ENCODE data around the gene KRTAP10-3.

The KRTAP10-3 gene

GRCh38 chr21:44519346-44520325 is 39.0 kb downstream of the KRTAP10-3 start:
- no peak for DNase-seq (ENCODE audit: low read depth, low spot score)

- no peak for DNase-seq (ENCODE audit: low read depth, low spot score)
Measured at GRCh38 chr21:44518686-44519085, 39.9 kb downstream of the KRTAP10-3 start.

- no peak for DNase-seq (ENCODE audit: low read depth, low spot score)
Measured at GRCh38 chr21:44517175-44517899, 41.3 kb downstream of the KRTAP10-3 start.

GRCh38 chr21:44516828-44517174 is 41.8 kb downstream of the KRTAP10-3 start:
- DNase-seq (ENCODE audit: low read depth, low spot score) = no peak

GRCh38 chr21:44516342-44516741 is 42.3 kb downstream of the KRTAP10-3 start:
- no peak for DNase-seq (ENCODE audit: low read depth, low spot score)

GRCh38 chr21:44515359-44516165 is 43.0 kb downstream of the KRTAP10-3 start:
- no peak for DNase-seq (ENCODE audit: low read depth, low spot score)

- no peak for DNase-seq (ENCODE audit: low read depth, low spot score)
Measured at GRCh38 chr21:44514746-44515358, 43.7 kb downstream of the KRTAP10-3 start.

- DNase-seq (ENCODE audit: low read depth, low spot score) = no peak
Measured at GRCh38 chr21:44514218-44514520, 44.4 kb downstream of the KRTAP10-3 start.

GRCh38 chr21:44513389-44514217 is 45.0 kb downstream of the KRTAP10-3 start:
- DNase-seq (ENCODE audit: low read depth, low spot score) = no peak

- no peak for DNase-seq (ENCODE audit: low read depth, low spot score)
Measured at GRCh38 chr21:44512496-44513388, 45.9 kb downstream of the KRTAP10-3 start.

- DNase-seq (ENCODE audit: low read depth, low spot score) = no peak
Measured at GRCh38 chr21:44511938-44512275, 46.7 kb downstream of the KRTAP10-3 start.

GRCh38 chr21:44511219-44511937 is 47.2 kb downstream of the KRTAP10-3 start:
- DNase-seq (ENCODE audit: low read depth, low spot score) = no peak

- DNase-seq (ENCODE audit: low read depth, low spot score) = peak; percentile 60
Measured at GRCh38 chr21:44510508-44511218, 47.9 kb downstream of the KRTAP10-3 start.

GRCh38 chr21:44510109-44510507 is 48.5 kb downstream of the KRTAP10-3 start:
- no peak for DNase-seq (ENCODE audit: low read depth, low spot score)

GRCh38 chr21:44509539-44509938 is 49.1 kb downstream of the KRTAP10-3 start:
- DNase-seq (ENCODE audit: low read depth, low spot score) = no peak

- DNase-seq (ENCODE audit: low read depth, low spot score) = no peak
Measured at GRCh38 chr21:44508711-44509445, 49.7 kb downstream of the KRTAP10-3 start.

- DNase-seq (ENCODE audit: low read depth, low spot score) = no peak
Measured at GRCh38 chr21:44508426-44508710, 50.2 kb downstream of the KRTAP10-3 start.

All from activated naive CD8-positive, alpha-beta T cell treated with anti-CD3 and anti-CD28 coated beads, Interleukin-2, amount 50 U/mL, for 16 hours (primary cell).